HG03196 (cell line): ENCODE measurements around the gene MAFB.

ENCODE experiments used
- ATAC-seq: cut with Tn5 transposase; IDR thresholded peaks from one replicate; pipeline ENCODE4 v1.9.1; 2021; ENCODE audit not compliant: unreplicated experiment

Gene MAFB

DNA sequence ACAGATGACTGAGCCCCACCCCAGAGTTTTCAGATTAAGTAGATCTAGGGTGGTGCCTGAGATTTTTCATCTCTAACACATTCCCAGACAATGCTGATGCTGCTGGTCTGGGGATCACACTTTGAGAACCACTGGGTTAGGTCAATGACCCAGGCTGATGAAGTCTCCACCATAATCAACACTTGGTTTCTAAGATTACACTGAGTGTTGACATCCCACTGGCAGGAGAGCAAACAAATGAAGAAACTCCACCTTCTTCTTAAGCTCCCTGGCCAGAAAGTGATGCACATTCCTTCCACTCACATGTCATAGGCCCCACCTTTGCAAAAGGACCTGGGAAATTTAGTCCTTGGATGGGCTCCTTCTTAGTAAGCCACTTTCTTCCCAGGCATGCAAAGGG, 53.1 kb downstream of the MAFB start:
- no peak for ATAC-seq
